Measurements from ENCODE around the gene FBXL20. TPM values are rescaled to one million over a fixed set of nuclear protein-coding genes. Genes with fewer than 3 reads are reported as not detected.

Gene FBXL20
- total RNA-seq, 1 experiment from 2014 or later = 9.7 TPM

- ChIA-PET POLR2A (no interaction called here), CTCF (no interaction called here)
- ATAC-seq (no peak), DNase-seq (ENCODE audit: low spot score) (no peak)
- Mint-ChIP-seq H3K27ac (no peak overlapping the region), H3K27me3 (ENCODE audit: low read depth) (no peaks in the 10 kb centered on the region), H3K9me3 (no peaks in the 10 kb centered on the region), H3K36me3 (no peaks in the 10 kb centered on the region), H3K4me1 (peaks cover 4% of the 10 kb centered on the region; the same call in 1 of the 2 replicates), H3K4me3 (no peak overlapping the region)
- TF ChIP-seq ZNF423 (CRISPR knock-in tag; IDR thresholded peaks at IDR 0.05) (no peak), NR3C1 (CRISPR knock-in tag; conservative IDR thresholded peaks at IDR 0.05; ENCODE audit: low read depth) (no peak), STAT6 (CRISPR knock-in tag; conservative IDR thresholded peaks at IDR 0.05; ENCODE audit: low read depth) (no peak)
Measured at GRCh38 chr17:39360537-39360936, 40.9 kb downstream of the FBXL20 start.

- ATAC-seq (no peak), DNase-seq (ENCODE audit: low spot score) (no peak)
- ChIA-PET CTCF (no interaction called here), POLR2A (no interaction called here)
- Mint-ChIP-seq H3K36me3 (no peaks in the 10 kb centered on the region), H3K9me3 (no peaks in the 10 kb centered on the region), H3K27ac (no peak overlapping the region), H3K4me1 (peaks cover 4% of the 10 kb centered on the region; the same call in 1 of the 2 replicates), H3K27me3 (ENCODE audit: low read depth) (no peaks in the 10 kb centered on the region), H3K4me3 (no peak overlapping the region)
- TF ChIP-seq ZNF512 (CRISPR knock-in tag; IDR thresholded peaks at IDR 0.05; ENCODE audit: borderline replicate concordance) = no peak
Measured at GRCh38 chr17:39359994-39360393, 41.4 kb downstream of the FBXL20 start.

- Mint-ChIP-seq H3K4me1 (peaks cover 4% of the 10 kb centered on the region; the same call in 1 of the 2 replicates), H3K4me3 (no peak overlapping the region), H3K9me3 (no peaks in the 10 kb centered on the region), H3K27me3 (ENCODE audit: low read depth) (no peaks in the 10 kb centered on the region), H3K36me3 (no peaks in the 10 kb centered on the region), H3K27ac (no peak overlapping the region; the same call in 1 of the 2 replicates)
- ATAC-seq = peak; percentile 38
- no peak for TF ChIP-seq NR3C1 (CRISPR knock-in tag; conservative IDR thresholded peaks at IDR 0.05; ENCODE audit: low read depth)
- no peak for TF ChIP-seq SMAD4 (CRISPR knock-in tag; IDR thresholded peaks at IDR 0.05)
- TF ChIP-seq ERG (CRISPR knock-in tag; IDR thresholded peaks at IDR 0.05) = no peak
- TF ChIP-seq ARID4B (CRISPR knock-in tag; IDR thresholded peaks at IDR 0.05; ENCODE audit: borderline replicate concordance) = no peak
- POLR2A ChIA-PET = no interaction called here
- DNase-seq (ENCODE audit: low spot score) = no peak
- CTCF ChIA-PET = interaction anchor here (0.7 to 1.4 kb wide), 2 partner anchors 8 to 126 kb away, joined by 3 to 4 read pairs; no protein-coding TSS in a partner anchor
Measured at GRCh38 chr17:39357986-39358385, 43.4 kb downstream of the FBXL20 start.

- ChIA-PET CTCF (interaction anchor here (1.4 kb wide), 1 partner anchor 125 kb away, joined by 4 read pairs; no protein-coding TSS in a partner anchor), POLR2A (interaction anchor here (0.6 kb wide), 1 partner anchor 11 kb away, joined by 3 read pairs; no protein-coding TSS in a partner anchor)
- Mint-ChIP-seq H3K36me3 (no peaks in the 10 kb centered on the region), H3K4me3 (no peak overlapping the region), H3K27me3 (ENCODE audit: low read depth) (no peaks in the 10 kb centered on the region), H3K4me1 (peaks cover 4% of the 10 kb centered on the region; the same call in 1 of the 2 replicates), H3K27ac (no peak overlapping the region), H3K9me3 (no peaks in the 10 kb centered on the region)
- DNase-seq (ENCODE audit: low spot score) (no peak), ATAC-seq (no peak)
- TF ChIP-seq CREM (CRISPR knock-in tag; IDR thresholded peaks at IDR 0.05) (no peak), ELF4 (CRISPR knock-in tag; IDR thresholded peaks at IDR 0.05; ENCODE audit: low read depth) (no peak), USF1 (CRISPR knock-in tag; IDR thresholded peaks at IDR 0.05) (no peak), E2F5 (CRISPR knock-in tag; IDR thresholded peaks at IDR 0.05) (no peak), IRF2 (CRISPR knock-in tag; IDR thresholded peaks at IDR 0.05; ENCODE audit: borderline replicate concordance, low read depth) (no peak), MYBL2 (CRISPR knock-in tag; IDR thresholded peaks at IDR 0.05) (no peak), CDX4 (CRISPR knock-in tag; IDR thresholded peaks at IDR 0.05; ENCODE audit: borderline replicate concordance) (no peak), FOXK1 (CRISPR knock-in tag; IDR thresholded peaks at IDR 0.05) (no peak), NR2C2 (CRISPR knock-in tag; IDR thresholded peaks at IDR 0.05) (no peak)
Measured at GRCh38 chr17:39357488-39357887, 43.9 kb downstream of the FBXL20 start.

Measured in WTC11 (cell line).